HL-60 (cell line): ENCODE data around the gene PLCL2.

Source experiments
- CTCF ChIP-seq: IDR thresholded peaks from one replicate; pipeline ENCODE4 v1.5.1; 2011; ENCODE audit warnings: low read length, control low read depth, inconsistent platforms; ENCODE audit not compliant: insufficient read depth
- GABPA ChIP-seq: IDR thresholded peaks from 2 replicates; pipeline ENCODE4 v1.6.1; 2012; ENCODE audit warnings: low read depth
- POLR2AphosphoS5 ChIP-seq: IDR thresholded peaks from 2 replicates; pipeline ENCODE4 v1.6.1; 2012; ENCODE audit warnings: low read depth
- REST ChIP-seq: IDR thresholded peaks from 2 replicates; pipeline ENCODE4 v1.6.1; 2012; ENCODE audit warnings: low read depth; ENCODE audit not compliant: insufficient replicate concordance
- SPI1 ChIP-seq: IDR thresholded peaks from 2 replicates; pipeline ENCODE4 v1.6.1; 2012; ENCODE audit warnings: low read depth, mild to moderate bottlenecking, borderline replicate concordance

- TF ChIP-seq GABPA, result no peak
- no peak for TF ChIP-seq POLR2AphosphoS5
- no peak for TF ChIP-seq CTCF
- no peak for TF ChIP-seq REST
- no peak for TF ChIP-seq SPI1
Observed at GRCh38 chr3:16905704-16906103, 20.9 kb downstream of the PLCL2 start.
